ENCODE measurements around the gene IL23R.
A peak's percentile ranks its signal among the peaks of the same experiment; 100 is the strongest.
"Not testable (repeated sequence)": the region's sequence is repeated elsewhere in the genome, so short reads cannot be mapped to it uniquely, and the experiment has no call there.

Gene IL23R

GRCh38 chr1:67200755-67201154, 34.5 kb downstream of the IL23R start:
- no peak for DNase-seq

- no peak for DNase-seq
These were observed 35.6 kb downstream of the IL23R start for GRCh38 chr1:67201891-67202290.

- no peak for DNase-seq
These were observed 38.2 kb downstream of the IL23R start for GRCh38 chr1:67204298-67204980.

GRCh38 chr1:67207398-67207797, 41.1 kb downstream of the IL23R start:
- DNase-seq, result not testable (repeated sequence)

GRCh38 chr1:67208217-67208616, 42.0 kb downstream of the IL23R start:
- DNase-seq, result no peak

- no peak for DNase-seq
These were observed 43.3 kb downstream of the IL23R start for GRCh38 chr1:67209521-67209920.

- DNase-seq, result peak; percentile 53
These were observed 45.6 kb downstream of the IL23R start for GRCh38 chr1:67211589-67212563.

GRCh38 chr1:67213164-67213563, 46.9 kb downstream of the IL23R start:
- DNase-seq, result no peak

GRCh38 chr1:67213948-67214347, 47.7 kb downstream of the IL23R start:
- DNase-seq, result no peak

- DNase-seq, result peak; percentile 54
These were observed 48.3 kb downstream of the IL23R start for GRCh38 chr1:67214420-67215174.

GRCh38 chr1:67216401-67216800, 50.1 kb downstream of the IL23R start:
- no peak for DNase-seq

GRCh38 chr1:67217417-67217816, 51.2 kb downstream of the IL23R start:
- no peak for DNase-seq

- no peak for DNase-seq
These were observed 51.7 kb downstream of the IL23R start for GRCh38 chr1:67217938-67218337.

GRCh38 chr1:67224856-67225255, 58.6 kb downstream of the IL23R start:
- no peak for DNase-seq

- no peak for DNase-seq
These were observed 60.4 kb downstream of the IL23R start for GRCh38 chr1:67226688-67227087.

GRCh38 chr1:67227196-67227595, 60.9 kb downstream of the IL23R start:
- DNase-seq, result no peak

- no peak for DNase-seq
These were observed 62.5 kb downstream of the IL23R start for GRCh38 chr1:67228791-67229190.

GRCh38 chr1:67230539-67230938, 64.3 kb downstream of the IL23R start:
- no peak for DNase-seq

GRCh38 chr1:67236277-67236676, 70.0 kb downstream of the IL23R start:
- no peak for DNase-seq

- DNase-seq, result no peak
These were observed 73.5 kb downstream of the IL23R start for GRCh38 chr1:67239738-67240137.

- DNase-seq, result no peak
These were observed 75.0 kb downstream of the IL23R start for GRCh38 chr1:67241200-67241746.

- DNase-seq, result no peak
These were observed 75.8 kb downstream of the IL23R start for GRCh38 chr1:67242016-67242415.

- DNase-seq, result no peak
These were observed 83.9 kb downstream of the IL23R start for GRCh38 chr1:67250051-67250653.
